Neuronal stem cell (in vitro differentiated cells): Measurements from ENCODE around the gene TRPV4.

Source experiments
- DNase-seq: peaks from one replicate; pipeline ENCODE4 v3.0.0-alpha.2; 2013; ENCODE audit warnings: low spot score
- H2AFZ ChIP-seq: one replicate; pipeline ENCODE4 v1.6.1; 2013; ENCODE audit warnings: mild to moderate bottlenecking, low read length, inconsistent platforms
- H2AK5ac ChIP-seq: 2 replicates; pipeline ENCODE4 v1.6.1; 2013; ENCODE audit warnings: low read depth, mild to moderate bottlenecking, inconsistent platforms, low read length, moderate library complexity, mixed read lengths
- H2BK120ac ChIP-seq: 2 replicates; pipeline ENCODE4 v1.6.1; 2013; ENCODE audit warnings: low read depth, mild to moderate bottlenecking, inconsistent platforms, low read length, moderate library complexity, mixed read lengths
- H2BK12ac ChIP-seq: one replicate; pipeline ENCODE4 v1.6.1; 2013; ENCODE audit warnings: low read length, inconsistent platforms
- H2BK15ac ChIP-seq: 2 replicates; pipeline ENCODE4 v1.6.1; 2013; ENCODE audit warnings: mild to moderate bottlenecking, low read length, inconsistent platforms, mixed read lengths
- H2BK5ac ChIP-seq: one replicate; pipeline ENCODE4 v1.6.1; 2013; ENCODE audit warnings: inconsistent platforms, mild to moderate bottlenecking, low read length, moderate library complexity
- H3K14ac ChIP-seq: one replicate; pipeline ENCODE4 v1.6.1; 2013; ENCODE audit warnings: low read length, inconsistent platforms
- H3K18ac ChIP-seq: 2 replicates; pipeline ENCODE4 v1.6.1; 2013; ENCODE audit warnings: low read length, inconsistent platforms
- H3K23ac ChIP-seq: 2 replicates; pipeline ENCODE4 v1.6.1; 2013; ENCODE audit warnings: low read depth, mild to moderate bottlenecking, mixed read lengths, low read length, inconsistent platforms; ENCODE audit not compliant: poor library complexity
- H3K27ac ChIP-seq: replicated peaks from 3 replicates; pipeline ENCODE4 v1.5.1; 2013; ENCODE audit warnings: low read length, inconsistent platforms
- H3K27me3 ChIP-seq, 3 experiments: 2 replicates each; pipeline ENCODE4 v1.6.1; 2013; ENCODE audit warnings: low read length in 3 of 3, mild to moderate bottlenecking in 2 of 3, inconsistent platforms in 1 of 3, low read depth in 1 of 3, mixed read lengths in 1 of 3, moderate library complexity in 1 of 3; ENCODE audit not compliant: control insufficient read depth in 3 of 3, insufficient read depth in 3 of 3
- H3K36me3 ChIP-seq, 2 donors: replicated peaks in 1 of 2; 2 replicates each; pipeline ENCODE4 v1.6.1; 2013; ENCODE audit warnings: low read length in 2 of 2; ENCODE audit not compliant: control insufficient read depth in 2 of 2, insufficient read depth in 2 of 2
- H3K4ac ChIP-seq: 2 replicates; pipeline ENCODE4 v1.6.1; 2013; ENCODE audit warnings: inconsistent platforms, mild to moderate bottlenecking, low read length, moderate library complexity
- H3K4me1 ChIP-seq, 2 donors: 1 replicate in 1 of 2; 2 replicates in 1 of 2; pipeline ENCODE4 v1.6.1; 2013; ENCODE audit warnings: low read length in 2 of 2, low read depth in 1 of 2; ENCODE audit not compliant: control insufficient read depth in 2 of 2, insufficient read depth in 1 of 2
- H3K4me2 ChIP-seq: one replicate; pipeline ENCODE4 v1.6.1; 2013; ENCODE audit warnings: mild to moderate bottlenecking, low read length, inconsistent platforms; ENCODE audit not compliant: insufficient read depth, poor library complexity, severe bottlenecking
- H3K4me3 ChIP-seq, 2 donors: 2 replicates each; pipeline ENCODE4 v1.5.1; 2013; ENCODE audit warnings: low read length in 2 of 2, mild to moderate bottlenecking in 2 of 2, inconsistent platforms in 1 of 2, moderate library complexity in 1 of 2
- H3K79me1 ChIP-seq: one replicate; pipeline ENCODE4 v1.6.1; 2013; ENCODE audit warnings: low read depth, mild to moderate bottlenecking, inconsistent platforms, low read length, moderate library complexity
- H3K9ac ChIP-seq: one replicate; pipeline ENCODE4 v1.6.1; 2013; ENCODE audit warnings: mild to moderate bottlenecking, low read depth, low read length, inconsistent platforms; ENCODE audit not compliant: poor library complexity
- H3K9me3 ChIP-seq, 2 donors: replicated peaks in 1 of 2; 2 replicates each; pipeline versions ENCODE3 to v1.6.1; 2013; ENCODE audit warnings: low read length in 2 of 2, mild to moderate bottlenecking in 2 of 2, inconsistent platforms in 1 of 2, low read depth in 1 of 2, mixed read lengths in 1 of 2, moderate library complexity in 1 of 2; ENCODE audit not compliant: control insufficient read depth in 2 of 2, insufficient read depth in 1 of 2
- H4K8ac ChIP-seq: one replicate; pipeline ENCODE4 v1.6.1; 2013; ENCODE audit warnings: low read depth, mild to moderate bottlenecking, inconsistent platforms, low read length, moderate library complexity
- H4K91ac ChIP-seq: one replicate; pipeline ENCODE4 v1.6.1; 2013; ENCODE audit warnings: low read length, low read depth, mild to moderate bottlenecking, inconsistent platforms; ENCODE audit not compliant: poor library complexity
- WGBS, 2 donors: extraction: QIAGEN DNeasy Blood & Tissue Kit; methylation state at CpG; one replicate each; pipeline ENCODE4 v1.1.7; 2013; ENCODE audit warnings: missing lambda C conversion rate in 2 of 2, mixed read lengths in 1 of 2; ENCODE audit not compliant: insufficient read length in 2 of 2, insufficient replicate concordance in 1 of 2; ENCODE audit errors: extremely low coverage in 2 of 2; 5-methylcytosine and 5-hydroxymethylcytosine counted together

The TRPV4 gene

DNA sequence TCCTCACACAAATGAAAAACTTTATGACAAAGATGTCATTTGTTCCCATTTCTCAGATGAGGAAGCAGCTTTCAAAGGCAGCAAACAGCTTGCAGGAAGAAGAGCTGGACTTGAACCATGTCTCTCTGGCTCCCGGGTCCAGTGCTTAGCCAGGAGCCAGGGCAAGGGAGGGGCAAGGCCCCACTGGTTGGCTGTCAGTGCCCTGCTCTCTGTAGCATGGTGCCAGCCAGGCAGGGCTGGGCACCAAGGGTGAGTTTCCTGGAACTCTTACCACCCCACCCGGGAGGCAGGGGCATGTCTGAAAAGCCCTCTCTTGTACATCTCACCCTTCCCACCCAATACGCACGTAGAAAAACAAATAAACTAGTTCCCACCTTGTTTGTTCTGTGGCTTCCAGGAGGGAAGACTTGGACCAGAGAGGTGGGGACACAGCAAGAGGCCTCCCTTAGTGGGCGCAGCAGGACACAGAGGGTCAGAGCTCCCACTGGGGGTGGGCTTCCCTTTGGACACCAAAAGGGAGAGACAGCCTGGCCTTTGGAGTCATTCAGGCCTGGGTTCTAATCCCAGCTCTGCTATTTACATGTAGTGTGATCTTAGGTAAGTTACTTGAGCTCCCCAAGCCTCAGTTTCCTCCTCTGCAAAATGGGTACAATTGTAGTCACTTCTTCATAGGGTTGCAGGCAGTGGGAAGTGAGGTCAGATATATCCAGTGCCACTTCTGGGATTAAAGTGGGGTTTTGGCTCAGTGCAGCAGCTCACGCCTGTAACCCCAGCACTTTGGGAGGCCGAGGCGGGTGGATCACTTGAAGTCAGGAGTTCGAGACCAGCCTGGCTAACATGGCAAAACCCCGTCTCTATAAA lies 17.2 kb downstream of the TRPV4 start:
- no peak overlapping the region for H3K4ac ChIP-seq
- H3K9me3 ChIP-seq, result no peaks in the 10 kb centered on the region
- no peak overlapping the region for H4K91ac ChIP-seq
- H2BK120ac ChIP-seq, result no peak overlapping the region
- no peak overlapping the region for H3K4me2 ChIP-seq
- H2AK5ac ChIP-seq, result no peak overlapping the region
- no peak overlapping the region for H2AFZ ChIP-seq
- H3K79me1 ChIP-seq, result no peaks in the 10 kb centered on the region
- no peak overlapping the region for H2BK15ac ChIP-seq
- no peak overlapping the region for H3K14ac ChIP-seq
- no peak overlapping the region for H3K4me3 ChIP-seq
- H3K9ac ChIP-seq, result no peak overlapping the region
- WGBS, 2 donors, result no CpG with 5 or more reads among the region's 10 CpGs
- no peak overlapping the region for H4K8ac ChIP-seq
- DNase-seq, result no peak
- H3K36me3 ChIP-seq, result no peaks in the 10 kb centered on the region
- H3K27ac ChIP-seq, result no peak overlapping the region
- no peak overlapping the region for H2BK5ac ChIP-seq
- peaks cover 0 to 3% of the 10 kb centered on the region in 2 donors for H3K4me1 ChIP-seq
- no peak overlapping the region for H2BK12ac ChIP-seq
- H3K27me3 ChIP-seq, result no peaks in the 10 kb centered on the region
- no peak overlapping the region for H3K23ac ChIP-seq
- H3K18ac ChIP-seq, result no peak overlapping the region

- Histone ChIP-seq H3K4me3 (peak overlapping the region in 1 of 2 donors; percentile 22), H2AK5ac (peak overlapping the region; percentile 15), H3K9me3 (no peaks in the 10 kb centered on the region), H3K23ac (no peak overlapping the region), H4K8ac (no peak overlapping the region), H2BK120ac (no peak overlapping the region), H3K9ac (no peak overlapping the region), H3K27ac (no peak overlapping the region), H3K18ac (no peak overlapping the region), H3K36me3 (no peaks in the 10 kb centered on the region), H3K14ac (no peak overlapping the region), H3K4ac (no peak overlapping the region), H2BK12ac (no peak overlapping the region), H3K27me3 (no peaks in the 10 kb centered on the region), H3K4me2 (no peak overlapping the region), H4K91ac (no peak overlapping the region), H2AFZ (no peak overlapping the region), H3K4me1 (peaks cover 0 to 3% of the 10 kb centered on the region in 2 donors), H2BK5ac (no peak overlapping the region), H3K79me1 (no peaks in the 10 kb centered on the region), H2BK15ac (no peak overlapping the region)
- DNase-seq, result no peak
- no CpG with 5 or more reads among the region's 4 CpGs for WGBS, 2 donors
Measured at GRCh38 chr12:109815225-109815624, 18.0 kb downstream of the TRPV4 start.

DNA sequence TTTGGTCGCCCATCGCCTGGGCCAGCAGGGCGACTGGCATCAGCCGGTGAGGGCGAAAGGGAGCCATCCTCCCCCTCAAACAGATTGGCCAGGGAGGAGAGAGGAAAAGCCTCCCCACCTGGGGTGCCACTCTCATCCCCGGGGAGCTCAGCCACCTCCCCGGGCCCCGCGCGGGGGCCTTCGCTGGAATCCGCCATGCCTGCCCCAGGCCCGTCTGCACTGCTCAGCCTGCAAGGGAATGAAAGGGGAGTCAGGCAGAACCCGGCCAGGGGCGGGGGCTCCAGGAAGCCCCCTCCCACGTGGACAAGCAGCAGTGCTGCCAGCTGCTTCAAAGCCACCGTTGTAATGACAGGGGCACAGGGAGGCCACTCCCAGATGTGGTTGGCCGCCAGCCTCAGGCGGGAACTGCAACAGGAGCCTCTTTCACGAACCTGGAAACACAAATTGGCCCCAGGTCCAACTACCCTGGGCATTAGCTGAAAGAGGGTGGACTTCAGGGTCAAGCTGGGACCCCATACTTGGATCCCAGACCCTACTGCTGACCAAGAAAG lies 18.5 kb downstream of the TRPV4 start:
- Histone ChIP-seq H3K27me3 (no peaks in the 10 kb centered on the region), H2AFZ (no peak overlapping the region), H3K9me3 (no peaks in the 10 kb centered on the region), H2AK5ac (peak overlapping the region; percentile 68), H3K23ac (no peak overlapping the region), H3K4me3 (no peak overlapping the region), H3K27ac (no peak overlapping the region), H2BK12ac (peak overlapping the region; percentile 75), H3K4ac (no peak overlapping the region), H3K36me3 (no peaks in the 10 kb centered on the region), H3K9ac (no peak overlapping the region), H2BK15ac (no peak overlapping the region), H3K79me1 (no peaks in the 10 kb centered on the region), H2BK120ac (no peak overlapping the region), H2BK5ac (no peak overlapping the region), H4K91ac (no peak overlapping the region), H3K18ac (peak overlapping the region; percentile 35), H3K4me2 (no peak overlapping the region), H4K8ac (no peak overlapping the region), H3K4me1 (peaks cover 0 to 3% of the 10 kb centered on the region in 2 donors), H3K14ac (no peak overlapping the region)
- DNase-seq, result no peak
- no CpG with 5 or more reads among the region's 20 CpGs for WGBS, 2 donors

- H3K4me3 ChIP-seq, result no peak overlapping the region
- H3K18ac ChIP-seq, result no peak overlapping the region
- no peak overlapping the region for H3K14ac ChIP-seq
- no peaks in the 10 kb centered on the region for H3K79me1 ChIP-seq
- WGBS, 2 donors, result 100% methylated on average over 4 to 6 of the region's 6 CpGs
- H3K4me2 ChIP-seq, result no peak overlapping the region
- no peak overlapping the region for H2BK120ac ChIP-seq
- H3K23ac ChIP-seq, result no peak overlapping the region
- no peak overlapping the region for H3K4ac ChIP-seq
- H3K27ac ChIP-seq, result no peak overlapping the region
- H2BK5ac ChIP-seq, result no peak overlapping the region
- H3K9ac ChIP-seq, result no peak overlapping the region
- H4K8ac ChIP-seq, result no peak overlapping the region
- no peak overlapping the region for H2AFZ ChIP-seq
- no peaks in the 10 kb centered on the region for H3K36me3 ChIP-seq
- no peaks in the 10 kb centered on the region for H3K27me3 ChIP-seq
- no peak for DNase-seq
- H2AK5ac ChIP-seq, result no peak overlapping the region
- no peak overlapping the region for H2BK15ac ChIP-seq
- H3K4me1 ChIP-seq, result no peaks in the 10 kb centered on the region
- H4K91ac ChIP-seq, result no peak overlapping the region
- H3K9me3 ChIP-seq, result no peaks in the 10 kb centered on the region
- no peak overlapping the region for H2BK12ac ChIP-seq
Measured at GRCh38 chr12:109813810-109814416, 19.3 kb downstream of the TRPV4 start.
